CD8-positive, alpha-beta memory T cell (primary cell): ENCODE data around the gene SSUH2. TPM values are rescaled to one million over a fixed set of nuclear protein-coding genes. Genes with fewer than 3 reads are reported as not detected.

Experiments used
- CTCF ChIA-PET: fragments of 350-600 bp; sonication (Branson Sonifier 250); formaldehyde crosslinking; loops from one replicate; lab custom pipeline; 2021; ENCODE audit warnings: antibody characterized with exemption; lab: Charles Lee
- POLR2A ChIA-PET: fragments of 350-600 bp; sonication (Branson Sonifier 250); formaldehyde crosslinking; loops from one replicate; lab custom pipeline; 2021; ENCODE audit warnings: antibody characterized with exemption; lab: Charles Lee
- DNase-seq, 5 donors: peaks; one replicate each; pipeline versions ENCODE4 v3.0.0 to v3.0.0-alpha.2; 2020 to 2022; ENCODE audit warnings: mixed read lengths in 1 of 5
- H3K27ac ChIP-seq: one replicate; pipeline ENCODE4 v1.7.0; 2013; ENCODE audit warnings: low read depth, mild to moderate bottlenecking, low read length, moderate library complexity
- H3K27me3 ChIP-seq: 2 replicates; pipeline ENCODE4 v1.7.0; 2013; ENCODE audit warnings: low read length, mild to moderate bottlenecking; ENCODE audit not compliant: insufficient read depth, poor library complexity, severe bottlenecking
- H3K36me3 ChIP-seq: 2 replicates; pipeline ENCODE4 v1.7.0; 2013; ENCODE audit warnings: mild to moderate bottlenecking, low read length, moderate library complexity; ENCODE audit not compliant: insufficient read depth
- H3K4me1 ChIP-seq: 2 replicates; pipeline ENCODE4 v1.7.0; 2013; ENCODE audit warnings: mild to moderate bottlenecking, low read length, moderate library complexity; ENCODE audit not compliant: insufficient read depth
- H3K4me3 ChIP-seq: 2 replicates; pipeline ENCODE4 v1.7.0; 2013; ENCODE audit warnings: mild to moderate bottlenecking, low read length
- H3K9me3 ChIP-seq: 2 replicates; pipeline ENCODE4 v1.7.0; 2013; ENCODE audit warnings: mild to moderate bottlenecking, low read length
- H3K27ac Mint-ChIP-seq, 8 donors: one replicate each; pipeline ENCODE4 v1.8.0; 2020 to 2021; ENCODE audit warnings: mixed read lengths in 8 of 8, mild to moderate bottlenecking in 6 of 8, inconsistent platforms in 3 of 8, moderate library complexity in 3 of 8
- H3K27me3 Mint-ChIP-seq, 2 donors: one replicate each; pipeline ENCODE4 v1.8.0; 2020 to 2021; ENCODE audit warnings: mixed read lengths in 2 of 2, mild to moderate bottlenecking in 1 of 2, moderate library complexity in 1 of 2
- H3K36me3 Mint-ChIP-seq, 3 donors: one replicate each; pipeline ENCODE4 v1.8.0; 2020 to 2021; ENCODE audit warnings: mixed read lengths in 3 of 3, inconsistent platforms in 1 of 3, mild to moderate bottlenecking in 1 of 3
- H3K4me1 Mint-ChIP-seq, 3 donors: one replicate each; pipeline ENCODE4 v1.8.0; 2020 to 2021; ENCODE audit warnings: mixed read lengths in 3 of 3, inconsistent platforms in 1 of 3, mild to moderate bottlenecking in 1 of 3
- H3K4me3 Mint-ChIP-seq, 7 donors: one replicate each; pipeline ENCODE4 v1.8.0; 2020 to 2021; ENCODE audit warnings: mixed read lengths in 7 of 7, mild to moderate bottlenecking in 6 of 7, moderate library complexity in 4 of 7, inconsistent platforms in 2 of 7
- H3K9me3 Mint-ChIP-seq, 5 donors: one replicate each; pipeline ENCODE4 v1.8.0; 2020 to 2022; ENCODE audit warnings: mixed read lengths in 5 of 5, mild to moderate bottlenecking in 3 of 5, moderate library complexity in 2 of 5, inconsistent platforms in 1 of 5
- polyA plus RNA-seq: library from polyadenylated mRNA; unstranded; fragments of 300-500 nt; fragmentation: Illumina TruSeq; gene quantifications from one replicate; pipeline ENCODE4 v1.2.3, GENCODE V29; 2021
- total RNA-seq, 2 experiments: library from RNA; stranded (reverse); gene quantifications; one replicate each; pipeline ENCODE4 v1.2.3, GENCODE V29; 2021

SSUH2 gene
- total and polyA plus RNA-seq, 3 experiments from 2014 or later, result not detected

- H3K27ac ChIP-seq, result no peak overlapping the region
- no peak overlapping the region for H3K4me3 ChIP-seq
- no peak for DNase-seq
- Mint-ChIP-seq H3K9me3 (peaks cover 0 to 1% (median 0%) of the 10 kb centered on the region in 5 donors), H3K4me1 (no peaks in the 10 kb centered on the region), H3K36me3 (no peaks in the 10 kb centered on the region), H3K27ac (no peak overlapping the region), H3K4me3 (no peak overlapping the region), H3K27me3 (peaks cover 9 to 11% of the 10 kb centered on the region in 2 donors)
- H3K27me3 ChIP-seq, result no peaks in the 10 kb centered on the region
- H3K36me3 ChIP-seq, result no peaks in the 10 kb centered on the region
- no peaks in the 10 kb centered on the region for H3K4me1 ChIP-seq
- ChIA-PET POLR2A (no interaction called here), CTCF (no interaction called here)
- H3K9me3 ChIP-seq, result no peaks in the 10 kb centered on the region
These were observed 4.5 kb upstream of the SSUH2 start for GRCh38 chr3:8648909-8649741.

GRCh38 chr3:8647137-8647985 lies 2.8 kb upstream of the SSUH2 start:
- Histone ChIP-seq H3K4me1 (no peaks in the 10 kb centered on the region), H3K36me3 (no peaks in the 10 kb centered on the region), H3K27me3 (no peaks in the 10 kb centered on the region), H3K4me3 (no peak overlapping the region), H3K27ac (no peak overlapping the region), H3K9me3 (no peaks in the 10 kb centered on the region)
- Mint-ChIP-seq H3K27ac (no peak overlapping the region), H3K4me1 (no peaks in the 10 kb centered on the region), H3K4me3 (no peak overlapping the region), H3K9me3 (peaks cover 0 to 1% (median 0%) of the 10 kb centered on the region in 5 donors), H3K27me3 (peaks cover 2 to 9% of the 10 kb centered on the region in 2 donors), H3K36me3 (no peaks in the 10 kb centered on the region)
- CTCF ChIA-PET, result no interaction called here
- POLR2A ChIA-PET, result no interaction called here
- no peak for DNase-seq

- no peaks in the 10 kb centered on the region for H3K27me3 ChIP-seq
- H3K9me3 Mint-ChIP-seq, result peaks cover 0 to 1% (median 0%) of the 10 kb centered on the region in 5 donors
- CTCF ChIA-PET, result no interaction called here
- no peak for DNase-seq
- no peaks in the 10 kb centered on the region for H3K27me3 Mint-ChIP-seq
- H3K27ac ChIP-seq, result no peak overlapping the region
- no peaks in the 10 kb centered on the region for H3K4me1 ChIP-seq
- H3K9me3 ChIP-seq, result no peaks in the 10 kb centered on the region
- no peaks in the 10 kb centered on the region for H3K4me1 Mint-ChIP-seq
- POLR2A ChIA-PET, result no interaction called here
- peak overlapping the region in 1 of 8 donors; percentile 25 for H3K27ac Mint-ChIP-seq
- no peak overlapping the region for H3K4me3 Mint-ChIP-seq
- H3K36me3 ChIP-seq, result no peaks in the 10 kb centered on the region
- H3K36me3 Mint-ChIP-seq, result no peaks in the 10 kb centered on the region
- no peak overlapping the region for H3K4me3 ChIP-seq
These were observed 1.8 kb upstream of the SSUH2 start for GRCh38 chr3:8646313-8646938.

- no peaks in the 10 kb centered on the region for H3K4me1 Mint-ChIP-seq
- H3K27me3 ChIP-seq, result no peaks in the 10 kb centered on the region
- no peaks in the 10 kb centered on the region for H3K36me3 Mint-ChIP-seq
- H3K4me1 ChIP-seq, result no peaks in the 10 kb centered on the region
- DNase-seq, result no peak
- no peak overlapping the region for H3K27ac ChIP-seq
- H3K36me3 ChIP-seq, result no peaks in the 10 kb centered on the region
- no peak overlapping the region for H3K4me3 ChIP-seq
- ChIA-PET CTCF (no interaction called here), POLR2A (no interaction called here)
- H3K27ac Mint-ChIP-seq, result no peak overlapping the region
- peaks cover 0 to 1% (median 0%) of the 10 kb centered on the region in 5 donors for H3K9me3 Mint-ChIP-seq
- no peaks in the 10 kb centered on the region for H3K27me3 Mint-ChIP-seq
- H3K4me3 Mint-ChIP-seq, result no peak overlapping the region
- H3K9me3 ChIP-seq, result no peaks in the 10 kb centered on the region
These were observed 1.1 kb upstream of the SSUH2 start for GRCh38 chr3:8645712-8646111.

- Mint-ChIP-seq H3K4me1 (no peaks in the 10 kb centered on the region), H3K9me3 (no peaks in the 10 kb centered on the region), H3K27me3 (no peaks in the 10 kb centered on the region), H3K4me3 (no peak overlapping the region), H3K36me3 (no peaks in the 10 kb centered on the region), H3K27ac (no peak overlapping the region)
- Histone ChIP-seq H3K4me1 (no peaks in the 10 kb centered on the region), H3K27me3 (no peaks in the 10 kb centered on the region), H3K4me3 (no peak overlapping the region), H3K9me3 (no peaks in the 10 kb centered on the region), H3K36me3 (no peaks in the 10 kb centered on the region), H3K27ac (no peak overlapping the region)
- DNase-seq, result no peak
- POLR2A ChIA-PET, result no interaction called here
- CTCF ChIA-PET, result no interaction called here
These were observed 769 bp downstream of the SSUH2 start for GRCh38 chr3:8643693-8644365.

GRCh38 chr3:8642001-8642400 lies 2.6 kb downstream of the SSUH2 start:
- H3K4me1 Mint-ChIP-seq, result no peaks in the 10 kb centered on the region
- CTCF ChIA-PET, result no interaction called here
- H3K9me3 Mint-ChIP-seq, result peaks cover 0 to 2% (median 0%) of the 10 kb centered on the region in 5 donors

GRCh38 chr3:8641472-8641871 lies 3.1 kb downstream of the SSUH2 start:
- Mint-ChIP-seq H3K27me3 (peaks cover 0 to 5% of the 10 kb centered on the region in 2 donors), H3K36me3 (peaks cover 0 to 3% (median 0%) of the 10 kb centered on the region in 3 donors), H3K27ac (no peak overlapping the region), H3K9me3 (peaks cover 0 to 2% (median 0%) of the 10 kb centered on the region in 5 donors), H3K4me3 (no peak overlapping the region), H3K4me1 (no peaks in the 10 kb centered on the region)
- no peak overlapping the region for H3K4me3 ChIP-seq
- POLR2A ChIA-PET, result no interaction called here
- H3K27ac ChIP-seq, result no peak overlapping the region
- H3K36me3 ChIP-seq, result no peaks in the 10 kb centered on the region
- H3K27me3 ChIP-seq, result no peaks in the 10 kb centered on the region
- H3K4me1 ChIP-seq, result no peaks in the 10 kb centered on the region
- CTCF ChIA-PET, result no interaction called here
- no peak for DNase-seq
- no peaks in the 10 kb centered on the region for H3K9me3 ChIP-seq

More at GRCh38 chr3:8642001-8642400, 2.6 kb downstream of the SSUH2 start:
- Mint-ChIP-seq H3K4me3 (no peak overlapping the region), H3K27ac (no peak overlapping the region), H3K36me3 (no peaks in the 10 kb centered on the region), H3K27me3 (peaks cover 0 to 5% of the 10 kb centered on the region in 2 donors)
- no peak for DNase-seq
- no peak overlapping the region for H3K27ac ChIP-seq
- H3K36me3 ChIP-seq, result no peaks in the 10 kb centered on the region
- H3K4me3 ChIP-seq, result no peak overlapping the region
- no peaks in the 10 kb centered on the region for H3K4me1 ChIP-seq
- H3K27me3 ChIP-seq, result no peaks in the 10 kb centered on the region
- no peaks in the 10 kb centered on the region for H3K9me3 ChIP-seq
- POLR2A ChIA-PET, result no interaction called here
